PFSK-1 (cell line): ENCODE data around the gene PPIE.

Source experiments
- FOXP2 ChIP-seq: optimal IDR thresholded peaks from 2 replicates; pipeline ENCODE3; 2011; ENCODE audit warnings: borderline replicate concordance, control low read depth, inconsistent platforms; ENCODE audit not compliant: insufficient read depth; ENCODE audit errors: extremely low read length, extremely low read depth
- POLR2AphosphoS5 ChIP-seq: IDR thresholded peaks from 2 replicates; pipeline ENCODE4 v1.6.1; 2012; ENCODE audit warnings: low read depth, mild to moderate bottlenecking, control low read depth, low read length, moderate library complexity
- SIN3A ChIP-seq: IDR thresholded peaks from 2 replicates; pipeline ENCODE4 v1.6.1; 2012; ENCODE audit warnings: mild to moderate bottlenecking, low read length, moderate library complexity, borderline replicate concordance; ENCODE audit not compliant: insufficient read depth
- TAF1 ChIP-seq: IDR thresholded peaks from 2 replicates; pipeline ENCODE4 v1.6.1; 2012; ENCODE audit warnings: low read length, control low read depth, borderline replicate concordance; ENCODE audit not compliant: insufficient read depth
- TF ChIP-seq, protein P1 (sequence below), 2 experiments: IDR thresholded peaks; 2 replicates each; pipeline versions ENCODE4 v1.6.1 to v1.8.0; 2011 to 2012; ENCODE audit warnings: low read depth in 2 of 2, low read length in 2 of 2, control low read depth in 1 of 2, inconsistent platforms in 1 of 2, mild to moderate bottlenecking in 1 of 2, moderate library complexity in 1 of 2; ENCODE audit not compliant: insufficient read depth in 1 of 2

Gene PPIE

DNA sequence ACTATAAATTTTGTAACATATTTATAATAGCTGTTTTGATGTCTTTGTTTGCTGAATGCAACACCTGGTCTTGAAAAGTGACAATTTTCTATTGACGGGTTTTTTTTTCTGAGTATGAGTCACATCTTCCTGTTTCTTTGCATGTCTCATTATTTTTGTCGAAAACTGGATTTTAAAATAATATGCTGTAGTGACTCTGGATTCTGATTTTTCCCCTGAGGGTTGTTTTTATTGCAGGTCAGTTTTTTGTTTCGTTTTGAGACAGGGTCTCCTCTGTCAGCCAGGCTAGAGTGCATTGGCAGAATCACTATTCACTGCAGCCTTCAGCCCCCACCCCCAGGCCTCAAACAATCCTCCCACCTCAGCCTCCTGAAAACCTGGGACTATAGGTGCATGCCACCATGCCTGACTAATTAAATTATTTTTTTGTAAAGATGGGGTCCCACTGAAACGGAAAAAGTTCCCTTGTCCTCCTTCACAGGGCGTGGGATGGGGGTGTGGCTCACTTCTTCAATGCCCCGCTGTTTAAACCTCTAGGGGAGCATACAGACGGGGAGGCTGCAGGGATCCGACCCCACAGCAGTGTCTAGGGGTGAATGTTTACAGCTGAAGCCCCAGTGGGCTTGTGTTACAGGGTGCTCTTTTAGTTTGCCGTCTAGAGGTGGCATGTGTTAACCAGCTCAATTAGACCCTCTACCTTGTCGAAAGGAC, 11.3 kb upstream of the PPIE start:
- TF ChIP-seq TAF1 (no peak), SIN3A (no peak), FOXP2 (no peak), POLR2AphosphoS5 (no peak)
- TF ChIP-seq, protein P1, sequence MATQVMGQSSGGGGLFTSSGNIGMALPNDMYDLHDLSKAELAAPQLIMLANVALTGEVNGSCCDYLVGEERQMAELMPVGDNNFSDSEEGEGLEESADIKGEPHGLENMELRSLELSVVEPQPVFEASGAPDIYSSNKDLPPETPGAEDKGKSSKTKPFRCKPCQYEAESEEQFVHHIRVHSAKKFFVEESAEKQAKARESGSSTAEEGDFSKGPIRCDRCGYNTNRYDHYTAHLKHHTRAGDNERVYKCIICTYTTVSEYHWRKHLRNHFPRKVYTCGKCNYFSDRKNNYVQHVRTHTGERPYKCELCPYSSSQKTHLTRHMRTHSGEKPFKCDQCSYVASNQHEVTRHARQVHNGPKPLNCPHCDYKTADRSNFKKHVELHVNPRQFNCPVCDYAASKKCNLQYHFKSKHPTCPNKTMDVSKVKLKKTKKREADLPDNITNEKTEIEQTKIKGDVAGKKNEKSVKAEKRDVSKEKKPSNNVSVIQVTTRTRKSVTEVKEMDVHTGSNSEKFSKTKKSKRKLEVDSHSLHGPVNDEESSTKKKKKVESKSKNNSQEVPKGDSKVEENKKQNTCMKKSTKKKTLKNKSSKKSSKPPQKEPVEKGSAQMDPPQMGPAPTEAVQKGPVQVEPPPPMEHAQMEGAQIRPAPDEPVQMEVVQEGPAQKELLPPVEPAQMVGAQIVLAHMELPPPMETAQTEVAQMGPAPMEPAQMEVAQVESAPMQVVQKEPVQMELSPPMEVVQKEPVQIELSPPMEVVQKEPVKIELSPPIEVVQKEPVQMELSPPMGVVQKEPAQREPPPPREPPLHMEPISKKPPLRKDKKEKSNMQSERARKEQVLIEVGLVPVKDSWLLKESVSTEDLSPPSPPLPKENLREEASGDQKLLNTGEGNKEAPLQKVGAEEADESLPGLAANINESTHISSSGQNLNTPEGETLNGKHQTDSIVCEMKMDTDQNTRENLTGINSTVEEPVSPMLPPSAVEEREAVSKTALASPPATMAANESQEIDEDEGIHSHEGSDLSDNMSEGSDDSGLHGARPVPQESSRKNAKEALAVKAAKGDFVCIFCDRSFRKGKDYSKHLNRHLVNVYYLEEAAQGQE (IDR thresholded peaks at IDR 0.05; ENCODE audit: insufficient read depth in 1 of 2, low read depth in 2 of 2, low read length in 2 of 2), result no peak

DNA sequence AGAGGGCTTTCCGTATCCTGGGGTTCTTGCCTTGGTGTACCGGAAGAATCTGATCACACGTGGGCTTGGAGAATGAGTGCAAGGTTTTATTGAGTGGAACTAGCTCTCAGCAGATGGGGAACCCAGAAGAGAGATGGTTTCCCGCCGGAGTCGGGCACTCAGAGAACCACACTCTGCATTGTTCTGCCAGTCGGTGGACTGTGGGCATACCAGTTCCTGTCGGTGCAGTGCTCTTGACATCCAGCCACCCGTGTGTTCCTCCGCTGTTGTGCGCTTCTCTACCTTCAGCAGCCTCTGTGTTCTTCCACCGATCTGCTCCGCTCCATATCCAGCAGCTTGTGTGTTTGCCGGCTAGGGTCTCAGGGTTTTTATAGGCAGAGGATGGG, 10.8 kb upstream of the PPIE start:
- TF ChIP-seq SIN3A, result no peak
- TF ChIP-seq FOXP2, result no peak
- no peak for TF ChIP-seq POLR2AphosphoS5

DNA sequence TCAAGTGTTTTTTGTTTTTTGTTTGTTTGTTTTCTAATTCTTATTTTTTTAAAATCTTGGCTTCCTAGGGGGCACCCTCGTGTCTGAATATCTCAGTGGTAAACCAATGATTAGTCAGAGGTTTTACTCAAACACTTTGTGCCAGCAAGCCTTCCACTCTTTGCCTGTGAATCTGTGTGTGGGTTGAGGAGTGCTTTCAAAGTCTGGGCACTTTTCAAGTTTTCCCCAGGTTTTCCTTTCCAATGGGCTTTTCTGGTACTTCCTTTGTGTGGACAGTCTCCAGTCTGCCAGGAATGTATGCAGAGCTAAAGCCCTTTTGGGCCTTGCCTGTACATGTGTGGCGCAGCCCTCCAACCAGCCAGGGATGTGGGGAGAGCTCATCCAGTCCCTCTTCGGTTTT, 9.7 kb upstream of the PPIE start:
- TF ChIP-seq FOXP2, result no peak
- TF ChIP-seq, protein P1 (IDR thresholded peaks at IDR 0.05; ENCODE audit: insufficient read depth in 1 of 2, low read depth in 2 of 2, low read length in 2 of 2), result no peak
- TF ChIP-seq POLR2AphosphoS5, result no peak
- TF ChIP-seq SIN3A, result no peak
- TF ChIP-seq TAF1, result no peak

DNA sequence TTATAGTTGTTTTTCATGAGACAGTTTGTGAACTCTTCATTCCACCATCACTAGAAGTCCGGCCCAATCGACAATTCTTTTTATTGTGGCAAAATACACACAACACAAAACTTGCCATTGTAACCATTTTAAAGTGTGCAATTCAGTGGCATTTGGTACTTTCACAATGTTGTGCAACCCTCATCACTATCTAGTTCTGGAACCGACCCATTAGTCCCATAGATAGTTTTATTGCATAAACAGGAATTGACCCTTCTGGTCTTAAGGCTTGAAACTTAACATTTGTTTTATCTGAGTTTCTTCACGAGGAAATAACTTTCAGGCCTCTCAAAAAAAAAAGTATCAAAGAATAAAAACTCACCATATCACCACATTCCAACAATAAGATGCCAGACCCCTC, 8.8 kb upstream of the PPIE start:
- TF ChIP-seq, protein P1 (IDR thresholded peaks at IDR 0.05; ENCODE audit: insufficient read depth in 1 of 2, low read depth in 2 of 2, low read length in 2 of 2), result no peak
- TF ChIP-seq TAF1 (no peak), POLR2AphosphoS5 (no peak), FOXP2 (no peak), SIN3A (no peak)

DNA sequence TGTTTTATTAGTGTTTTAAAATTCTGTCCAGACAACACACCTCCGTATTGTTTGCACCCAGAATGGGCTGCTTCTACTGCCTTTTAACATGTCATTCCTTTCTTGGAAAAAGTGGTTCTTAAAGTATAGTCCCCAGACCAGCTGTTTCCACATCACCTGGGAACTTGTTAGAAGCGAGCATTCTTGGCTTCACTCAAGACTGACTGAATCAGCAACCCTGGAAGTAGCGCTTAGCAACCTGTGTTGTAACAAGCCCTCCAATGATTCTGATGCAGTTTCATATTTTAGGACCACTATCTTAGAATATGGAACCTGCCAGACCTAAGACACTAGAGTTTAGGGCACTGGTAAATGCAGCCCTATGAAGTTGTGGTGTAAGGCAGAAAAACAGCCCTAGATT, 6.0 kb upstream of the PPIE start:
- TF ChIP-seq, protein P1 (IDR thresholded peaks at IDR 0.05; ENCODE audit: insufficient read depth in 1 of 2, low read depth in 2 of 2, low read length in 2 of 2), result no peak
- TF ChIP-seq SIN3A, result no peak
- no peak for TF ChIP-seq FOXP2
- no peak for TF ChIP-seq TAF1
- no peak for TF ChIP-seq POLR2AphosphoS5
